ENCODE results near the gene XRCC4.

The XRCC4 gene

DNA sequence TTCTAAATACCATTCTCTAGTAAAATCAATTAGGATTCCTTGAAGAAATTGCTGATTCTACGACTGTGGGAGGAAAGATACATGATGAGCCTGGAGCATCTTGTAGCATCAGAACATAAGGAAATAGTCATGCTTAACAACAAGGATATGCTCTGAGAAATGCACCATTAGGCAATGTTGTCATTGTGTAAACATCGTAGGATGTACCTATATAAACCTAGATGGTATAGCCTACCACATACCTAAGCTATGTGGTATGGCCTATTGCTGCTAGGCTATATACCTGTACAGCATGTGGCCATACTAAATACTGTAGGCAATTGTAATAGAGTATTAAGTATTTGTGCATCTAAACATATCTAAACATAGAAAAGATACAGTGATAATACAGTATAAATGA, 316.8 kb downstream of the XRCC4 start:
- H3K36me3 Mint-ChIP-seq (ENCODE audit: insufficient read depth) = no peaks in the 10 kb centered on the region
- ATAC-seq (replicated peaks) (no peak), DNase-seq (no peak)
- H3K27me3 Mint-ChIP-seq = no peaks in the 10 kb centered on the region
- no peak overlapping the region for H3K27ac Mint-ChIP-seq
- no peak overlapping the region for H3K4me3 Mint-ChIP-seq
- H3K4me1 Mint-ChIP-seq (ENCODE audit: low read depth in 2 of 2) = no peaks in the 10 kb centered on the region
- no peaks in the 10 kb centered on the region for H3K9me3 Mint-ChIP-seq

GRCh38 chr5:83396662-83397061, 319.3 kb downstream of the XRCC4 start:
- Mint-ChIP-seq H3K4me3 (no peak overlapping the region), H3K27ac (no peak overlapping the region), H3K9me3 (no peaks in the 10 kb centered on the region), H3K36me3 (ENCODE audit: insufficient read depth) (no peaks in the 10 kb centered on the region), H3K27me3 (no peaks in the 10 kb centered on the region), H3K4me1 (ENCODE audit: low read depth in 2 of 2) (no peaks in the 10 kb centered on the region)
- DNase-seq (no peak), ATAC-seq (replicated peaks) (no peak)

DNA sequence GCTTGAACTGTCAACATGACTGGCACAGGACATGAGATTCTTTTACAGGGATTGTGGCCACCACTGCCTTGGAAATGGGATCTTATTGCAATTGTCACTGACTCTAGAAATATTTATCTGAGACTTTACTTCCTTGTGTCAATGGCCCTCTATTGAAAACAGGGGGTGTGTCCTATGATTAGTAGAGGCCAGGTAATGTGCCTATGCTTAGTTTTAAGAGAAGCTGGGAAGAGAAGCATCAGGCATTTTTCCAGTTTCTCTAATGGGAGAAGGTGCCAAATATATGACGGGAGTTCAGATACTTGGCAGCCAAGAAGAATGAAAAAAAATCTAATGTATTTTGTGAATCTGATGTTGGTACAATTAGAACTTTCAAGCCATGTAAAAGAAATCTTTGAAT, 320.3 kb downstream of the XRCC4 start:
- no peak for DNase-seq
- no peak for ATAC-seq (replicated peaks)
- H3K4me1 Mint-ChIP-seq (ENCODE audit: low read depth in 2 of 2) = no peaks in the 10 kb centered on the region
- H3K36me3 Mint-ChIP-seq (ENCODE audit: insufficient read depth) = no peaks in the 10 kb centered on the region
- H3K27ac Mint-ChIP-seq = no peak overlapping the region
- no peaks in the 10 kb centered on the region for H3K9me3 Mint-ChIP-seq
- no peak overlapping the region for H3K4me3 Mint-ChIP-seq
- H3K27me3 Mint-ChIP-seq = no peaks in the 10 kb centered on the region

DNA sequence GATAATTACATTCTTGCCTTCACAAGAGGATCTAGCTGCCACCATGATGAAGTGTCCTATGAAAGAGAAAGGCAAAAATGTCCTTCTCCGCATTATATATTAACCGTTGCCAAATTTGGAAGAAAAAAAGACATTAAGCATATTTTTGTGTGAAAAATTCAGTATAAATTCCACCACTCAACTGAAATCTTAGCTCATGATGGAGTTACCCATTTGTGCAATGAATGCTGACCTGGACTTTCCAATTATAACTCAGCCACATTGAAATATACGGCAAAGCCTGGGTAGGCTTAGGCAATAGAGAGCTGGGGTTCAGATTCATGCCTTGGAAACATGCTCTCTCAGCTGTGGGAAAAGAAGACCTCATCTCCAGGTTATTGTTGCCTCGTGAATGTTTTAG, 322.9 kb downstream of the XRCC4 start:
- Mint-ChIP-seq H3K27ac (no peak overlapping the region), H3K4me3 (no peak overlapping the region), H3K9me3 (no peaks in the 10 kb centered on the region), H3K4me1 (ENCODE audit: low read depth in 2 of 2) (no peaks in the 10 kb centered on the region), H3K36me3 (ENCODE audit: insufficient read depth) (no peaks in the 10 kb centered on the region), H3K27me3 (no peaks in the 10 kb centered on the region)
- ATAC-seq (replicated peaks) (no peak), DNase-seq (no peak)

GRCh38 chr5:83400701-83401100, 323.4 kb downstream of the XRCC4 start:
- Mint-ChIP-seq H3K27ac (no peak overlapping the region), H3K9me3 (no peaks in the 10 kb centered on the region), H3K4me1 (ENCODE audit: low read depth in 2 of 2) (no peaks in the 10 kb centered on the region), H3K36me3 (ENCODE audit: insufficient read depth) (no peaks in the 10 kb centered on the region), H3K27me3 (no peaks in the 10 kb centered on the region), H3K4me3 (no peak overlapping the region)
- DNase-seq (no peak), ATAC-seq (replicated peaks) (no peak)

DNA sequence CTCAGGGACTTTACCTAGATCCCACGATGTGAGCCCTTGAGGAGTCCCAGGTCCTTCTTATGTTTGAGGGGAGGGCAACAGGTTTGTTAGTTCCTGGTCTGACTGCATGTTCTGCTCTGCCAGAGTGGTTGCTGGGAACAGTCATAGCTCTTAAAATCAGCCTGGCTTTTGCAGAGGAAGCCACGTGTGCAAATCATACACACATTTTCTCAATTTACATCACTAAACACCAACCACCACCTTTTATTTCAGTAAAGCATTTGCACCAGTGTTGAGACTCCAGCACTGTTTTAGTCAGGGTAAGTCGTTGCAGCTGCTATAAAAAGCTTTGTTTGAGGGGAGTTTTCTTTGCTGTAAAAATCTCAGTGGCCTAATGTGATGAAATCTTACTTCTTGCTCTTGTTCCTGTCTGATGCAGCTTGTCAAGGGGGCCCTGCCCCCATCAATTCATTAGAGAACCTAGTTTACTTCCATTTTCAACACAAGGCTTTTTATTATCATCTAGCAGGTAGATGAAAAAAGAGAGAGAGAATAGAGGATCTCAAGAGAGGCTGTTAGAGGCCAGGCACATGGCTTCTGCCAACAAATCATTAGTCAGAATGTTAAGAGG, 323.9 kb downstream of the XRCC4 start:
- ATAC-seq (replicated peaks) = no peak
- Mint-ChIP-seq H3K27me3 (no peaks in the 10 kb centered on the region), H3K4me3 (no peak overlapping the region), H3K4me1 (ENCODE audit: low read depth in 2 of 2) (no peaks in the 10 kb centered on the region), H3K36me3 (ENCODE audit: insufficient read depth) (no peaks in the 10 kb centered on the region), H3K27ac (no peak overlapping the region), H3K9me3 (no peaks in the 10 kb centered on the region)
- DNase-seq = no peak

DNA sequence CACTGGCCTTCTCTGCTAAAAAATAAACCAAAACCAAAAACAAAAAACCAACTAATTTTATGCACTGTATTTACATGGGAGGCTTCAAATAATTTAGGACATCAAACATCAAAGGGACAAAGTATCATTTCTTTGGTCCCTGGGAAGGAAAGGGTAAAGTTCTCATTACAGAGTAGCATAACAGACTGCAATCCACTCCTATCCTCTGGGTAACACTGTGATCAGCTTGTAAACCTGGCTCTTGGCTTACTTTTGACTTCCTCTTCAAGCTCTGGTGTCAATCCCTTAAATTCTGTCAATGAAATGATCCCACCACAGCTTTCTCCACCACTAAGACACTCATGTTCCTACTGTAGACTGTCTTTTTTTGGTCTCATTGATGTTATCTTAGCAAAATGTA, 324.4 kb downstream of the XRCC4 start:
- Mint-ChIP-seq H3K9me3 (no peaks in the 10 kb centered on the region), H3K36me3 (ENCODE audit: insufficient read depth) (no peaks in the 10 kb centered on the region), H3K4me1 (ENCODE audit: low read depth in 2 of 2) (no peaks in the 10 kb centered on the region), H3K27me3 (no peaks in the 10 kb centered on the region), H3K4me3 (no peak overlapping the region), H3K27ac (no peak overlapping the region)
- DNase-seq (no peak), ATAC-seq (replicated peaks) (no peak)

Measured in effector memory CD8-positive, alpha-beta T cell (primary cell).